ENCODE measurements around the gene PPP1R13B. TPM values are rescaled to one million over a fixed set of nuclear protein-coding genes. Genes with fewer than 3 reads are reported as not detected.
A peak's percentile ranks its signal among the peaks of the same experiment; 100 is the strongest.

PPP1R13B gene
- total and polyA plus RNA-seq, 2 donors from 2014 or later = 15.1 to 69.4 TPM

- no peak overlapping the region for H3K9ac ChIP-seq (ENCODE audit: low read length in 3 of 3)
- no peaks in the 10 kb centered on the region for H3K27me3 ChIP-seq (ENCODE audit: control insufficient read depth, insufficient read depth, low read length)
- H3K4me3 ChIP-seq (ENCODE audit: low read length in 3 of 3) = no peak overlapping the region
- intact Hi-C loops (cut with DNase I) = no loop called here
- peaks cover 4 to 32% (median 21%) of the 10 kb centered on the region in 3 donors for H3K36me3 ChIP-seq (ENCODE audit: control insufficient read depth in 2 of 3, insufficient read depth in 3 of 3, low read length in 3 of 3)
- H3K4me1 ChIP-seq (ENCODE audit: control insufficient read depth in 2 of 3, insufficient read depth in 2 of 3, low read depth in 1 of 3, low read length in 3 of 3) = peaks cover 0 to 22% (median 13%) of the 10 kb centered on the region in 3 donors
- DNase-seq (peak in 1 of 5 donors; percentile 64), FAIRE-seq (no peak)
- TF ChIP-seq CTCF (IDR thresholded peaks at IDR 0.05; ENCODE audit: borderline replicate concordance, extremely low read depth, insufficient read depth) = no peak
- H3K9me3 ChIP-seq (ENCODE audit: control insufficient read depth in 2 of 3, insufficient read depth in 1 of 3, low read length in 3 of 3) = no peaks in the 10 kb centered on the region
- no peak overlapping the region for H3K27ac ChIP-seq (ENCODE audit: low read depth in 2 of 2, low read length in 2 of 2)
Observed at GRCh38 chr14:103739793-103740501, 107.4 kb downstream of the PPP1R13B start.

GRCh38 chr14:103739466-103739792 lies 107.9 kb downstream of the PPP1R13B start:
- TF ChIP-seq CTCF (IDR thresholded peaks at IDR 0.05; ENCODE audit: borderline replicate concordance, extremely low read depth, insufficient read depth) = no peak
- H3K9me3 ChIP-seq (ENCODE audit: control insufficient read depth in 2 of 3, insufficient read depth in 1 of 3, low read length in 3 of 3) = no peaks in the 10 kb centered on the region
- no peak overlapping the region for H3K27ac ChIP-seq (ENCODE audit: low read depth in 2 of 2, low read length in 2 of 2)
- FAIRE-seq (no peak), DNase-seq (no peak)
- intact Hi-C loops (cut with DNase I) = no loop called here
- H3K4me1 ChIP-seq (ENCODE audit: control insufficient read depth in 2 of 3, insufficient read depth in 2 of 3, low read depth in 1 of 3, low read length in 3 of 3) = peaks cover 0 to 24% (median 12%) of the 10 kb centered on the region in 3 donors
- no peak overlapping the region for H3K9ac ChIP-seq (ENCODE audit: low read length in 3 of 3)
- H3K27me3 ChIP-seq (ENCODE audit: control insufficient read depth, insufficient read depth, low read length) = no peaks in the 10 kb centered on the region
- no peak overlapping the region for H3K4me3 ChIP-seq (ENCODE audit: low read length in 3 of 3)
- peaks cover 4 to 36% (median 19%) of the 10 kb centered on the region in 3 donors for H3K36me3 ChIP-seq (ENCODE audit: control insufficient read depth in 2 of 3, insufficient read depth in 3 of 3, low read length in 3 of 3)

- TF ChIP-seq CTCF (IDR thresholded peaks at IDR 0.05; ENCODE audit: borderline replicate concordance, extremely low read depth, insufficient read depth) = no peak
- no peak overlapping the region for H3K27ac ChIP-seq (ENCODE audit: low read depth in 2 of 2, low read length in 2 of 2)
- no peak overlapping the region for H3K4me3 ChIP-seq (ENCODE audit: low read length in 3 of 3)
- H3K9ac ChIP-seq (ENCODE audit: low read length in 3 of 3) = no peak overlapping the region
- DNase-seq (peak in 1 of 5 donors; percentile 57), FAIRE-seq (no peak)
- H3K36me3 ChIP-seq (ENCODE audit: control insufficient read depth in 2 of 3, insufficient read depth in 3 of 3, low read length in 3 of 3) = peaks cover 4 to 38% (median 19%) of the 10 kb centered on the region in 3 donors
- peaks cover 0 to 26% (median 12%) of the 10 kb centered on the region in 3 donors for H3K4me1 ChIP-seq (ENCODE audit: control insufficient read depth in 2 of 3, insufficient read depth in 2 of 3, low read depth in 1 of 3, low read length in 3 of 3)
- no peaks in the 10 kb centered on the region for H3K9me3 ChIP-seq (ENCODE audit: control insufficient read depth in 2 of 3, insufficient read depth in 1 of 3, low read length in 3 of 3)
- intact Hi-C loops (cut with DNase I) = no loop called here
- H3K27me3 ChIP-seq (ENCODE audit: control insufficient read depth, insufficient read depth, low read length) = no peaks in the 10 kb centered on the region
Observed at GRCh38 chr14:103738701-103739451, 108.5 kb downstream of the PPP1R13B start.
